Stimulated activated CD8-positive, alpha-beta memory T cell treated with anti-CD3 and anti-CD28 coated beads, Interleukin-7, amount 100 ng/mL, for 1 hour (primary cell): ENCODE data around the gene ARMC12.
"Not testable (repeated sequence)": the region's sequence is repeated elsewhere in the genome, so short reads cannot be mapped to it uniquely, and the experiment has no call there.

Experiments used
- DNase-seq, 2 donors: peaks; one replicate each; pipeline ENCODE4 v3.0.0-alpha.2; 2020; ENCODE audit warnings: low read depth in 2 of 2

Gene ARMC12

DNA sequence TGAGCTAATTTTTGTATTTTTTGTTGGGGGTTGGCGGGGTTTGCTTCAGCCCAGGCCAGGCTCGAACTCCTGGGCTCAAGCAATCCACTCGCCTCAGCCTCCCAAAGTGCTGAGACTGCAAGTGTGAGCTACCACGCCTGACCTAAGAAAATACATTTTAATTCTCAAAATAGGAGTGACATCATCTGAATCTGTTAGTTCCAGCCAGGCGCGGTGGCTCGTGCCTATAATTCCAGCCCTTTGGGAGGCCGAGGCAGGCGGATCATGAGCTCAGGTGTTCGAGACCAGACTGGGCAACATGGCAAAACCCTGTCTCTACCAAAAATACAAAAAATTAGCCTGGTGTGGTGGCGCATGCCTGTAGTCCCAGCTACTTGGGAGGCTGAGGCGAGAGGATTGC is 2.5 kb upstream of the ARMC12 start:
- DNase-seq, result not testable (repeated sequence)

DNA sequence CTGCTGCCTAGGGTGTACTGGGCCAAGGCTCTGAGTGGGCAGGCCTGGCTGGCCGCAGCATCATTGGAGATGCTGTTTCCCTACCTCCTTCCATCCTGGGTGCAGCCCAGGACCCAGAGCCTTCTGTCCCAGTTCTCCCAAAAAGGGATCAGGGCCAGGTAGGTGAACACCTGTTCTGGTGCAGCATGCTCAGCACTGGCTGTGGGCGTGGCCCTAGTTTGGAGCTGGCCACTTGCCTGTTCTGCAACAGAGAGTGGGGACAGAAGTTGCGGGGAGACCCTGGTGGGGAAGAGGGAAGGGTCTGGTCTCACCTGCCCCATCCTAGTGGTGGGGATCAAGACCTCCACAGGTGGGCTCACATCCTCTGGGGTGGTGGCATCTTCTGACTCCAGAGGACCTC is 1.4 kb upstream of the ARMC12 start:
- DNase-seq, result no peak

DNA sequence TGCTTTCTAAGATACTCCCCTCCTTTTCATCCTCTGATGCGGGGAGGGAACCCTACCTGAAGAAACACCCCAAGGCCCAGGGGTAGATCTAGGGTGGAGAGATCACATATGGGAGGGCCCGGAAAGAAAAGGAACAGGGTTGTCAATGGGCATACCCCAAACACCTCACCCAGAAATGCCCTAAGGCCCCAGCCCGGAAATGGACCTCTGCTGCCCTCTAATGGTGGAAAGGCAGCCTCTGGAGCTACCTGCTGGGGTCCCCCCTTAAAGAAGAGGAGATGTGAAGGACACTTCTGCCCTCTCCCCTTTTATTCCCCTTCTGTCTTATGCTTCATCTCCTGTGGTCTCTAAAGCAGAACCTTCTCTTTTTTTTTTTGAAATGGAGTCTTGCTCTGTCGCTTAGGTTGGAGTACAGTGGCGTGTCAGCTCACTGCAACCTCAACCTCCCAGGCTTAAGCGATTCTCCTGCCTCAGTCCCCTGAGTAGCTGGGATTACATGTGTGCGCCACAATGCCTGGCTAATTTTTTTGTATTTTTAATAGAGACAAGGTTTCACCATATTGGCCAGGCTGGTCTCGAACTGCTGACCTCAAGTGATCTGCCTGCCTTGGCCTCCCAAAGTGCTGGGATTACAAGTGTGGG is 458 bp upstream of the ARMC12 start:
- DNase-seq, result peak; percentile 68 to 84

- DNase-seq, result no peak
Observed at GRCh38 chr6:35737413-35738211, 780 bp downstream of the ARMC12 start.

DNA sequence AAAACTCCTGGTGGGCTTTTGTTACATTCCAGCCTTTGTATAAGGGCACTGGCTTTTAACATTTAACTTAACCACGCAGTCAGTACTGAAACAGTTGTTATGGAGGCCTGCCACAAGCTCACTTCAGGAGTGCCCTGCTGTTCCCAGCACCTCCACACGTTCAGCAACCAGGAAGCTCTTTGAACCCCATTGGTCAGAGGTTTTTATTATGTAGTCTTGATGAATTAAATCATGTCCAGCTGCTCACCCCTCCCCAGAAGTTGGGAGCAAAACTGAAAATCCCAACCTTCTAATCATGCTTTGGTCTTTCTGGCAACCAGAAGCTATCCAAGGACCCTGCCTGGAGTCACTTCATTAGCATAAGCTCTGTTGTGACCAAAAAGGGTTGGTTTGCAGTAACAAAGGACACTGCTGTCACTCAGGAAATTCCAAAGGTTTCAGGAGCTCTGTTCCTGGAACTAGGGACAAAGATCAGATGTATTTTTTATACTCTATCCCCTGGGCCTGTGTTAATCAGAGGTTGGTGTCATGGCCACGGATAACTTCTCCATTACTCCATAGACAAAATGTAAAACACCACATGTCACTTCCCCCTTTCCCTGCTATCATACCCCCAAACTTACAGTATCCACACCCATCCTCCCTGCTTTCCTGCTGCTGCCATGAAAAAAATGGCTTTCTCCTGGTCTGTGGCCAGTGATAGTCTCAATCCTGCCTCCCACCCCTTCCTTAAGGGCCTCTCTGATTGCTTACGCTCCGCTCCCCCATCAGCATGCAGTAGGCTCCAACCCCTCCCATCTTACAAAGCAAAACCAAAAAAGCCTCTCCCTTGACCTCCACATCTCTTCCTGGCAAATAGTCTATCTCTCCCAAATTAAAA is 3.1 kb downstream of the ARMC12 start:
- DNase-seq, result no peak

GRCh38 chr6:35742842-35743241 is 6.0 kb downstream of the ARMC12 start:
- DNase-seq, result no peak

DNA sequence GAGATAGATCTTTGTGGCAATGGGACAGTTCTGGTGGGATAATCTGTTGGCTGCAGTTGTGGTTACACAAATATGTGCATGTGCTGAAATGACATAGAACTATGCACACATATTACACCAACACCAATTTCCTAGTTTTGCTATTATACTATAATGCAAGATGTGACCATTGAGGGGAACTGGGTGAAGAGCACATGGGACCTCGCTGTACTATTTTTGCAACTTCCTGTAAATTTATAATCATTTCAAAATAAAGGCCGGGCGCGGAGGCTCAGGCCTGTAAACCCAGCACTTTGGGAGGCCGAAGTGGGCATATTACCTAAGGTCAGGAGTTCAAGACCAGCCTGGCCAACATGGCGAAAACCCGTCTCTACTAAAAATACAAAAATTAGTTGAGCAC is 8.7 kb downstream of the ARMC12 start:
- DNase-seq, result no peak

DNA sequence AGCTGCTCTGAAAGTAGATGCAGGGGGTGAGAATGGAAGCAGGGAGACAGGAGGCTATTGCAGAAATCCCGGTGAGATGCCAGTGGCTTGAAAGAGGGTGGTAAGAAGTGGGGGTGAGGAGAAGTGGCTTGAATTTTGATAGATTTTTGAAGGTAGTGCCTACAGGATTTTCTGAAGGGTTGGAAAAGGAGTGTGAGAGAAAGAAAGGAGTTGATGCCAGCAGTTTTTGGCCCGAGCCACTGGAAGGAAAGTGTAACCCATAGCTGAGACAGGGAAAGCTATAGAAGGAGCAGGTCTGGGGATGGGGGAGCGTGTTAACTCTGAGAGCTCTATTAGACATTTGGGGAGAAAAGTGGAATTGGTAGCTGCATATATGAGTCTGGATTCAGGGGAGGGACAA is 9.7 kb downstream of the ARMC12 start:
- DNase-seq, result no peak

DNA sequence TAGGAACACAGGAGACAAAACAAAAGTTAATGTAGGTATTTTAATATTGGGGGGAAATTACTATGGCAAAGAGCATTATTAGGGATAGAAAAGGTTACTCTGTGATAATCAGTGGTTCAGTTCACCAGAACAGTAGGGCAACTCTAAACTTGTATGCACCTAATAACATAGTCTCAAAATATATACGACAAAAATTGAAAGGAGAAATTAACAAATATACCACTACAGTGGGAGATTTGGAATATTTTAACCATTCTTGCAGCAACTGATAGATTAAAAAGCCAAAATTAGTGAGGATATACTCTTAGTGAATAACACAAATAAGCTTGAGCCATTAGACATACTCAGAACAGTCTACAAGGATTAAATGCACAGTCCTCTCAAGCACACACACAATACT is 11.0 kb downstream of the ARMC12 start:
- DNase-seq, result no peak

- no peak for DNase-seq
Observed at GRCh38 chr6:35750557-35750956, 13.7 kb downstream of the ARMC12 start.

- DNase-seq, result no peak
Observed at GRCh38 chr6:35751594-35751993, 14.8 kb downstream of the ARMC12 start.

DNA sequence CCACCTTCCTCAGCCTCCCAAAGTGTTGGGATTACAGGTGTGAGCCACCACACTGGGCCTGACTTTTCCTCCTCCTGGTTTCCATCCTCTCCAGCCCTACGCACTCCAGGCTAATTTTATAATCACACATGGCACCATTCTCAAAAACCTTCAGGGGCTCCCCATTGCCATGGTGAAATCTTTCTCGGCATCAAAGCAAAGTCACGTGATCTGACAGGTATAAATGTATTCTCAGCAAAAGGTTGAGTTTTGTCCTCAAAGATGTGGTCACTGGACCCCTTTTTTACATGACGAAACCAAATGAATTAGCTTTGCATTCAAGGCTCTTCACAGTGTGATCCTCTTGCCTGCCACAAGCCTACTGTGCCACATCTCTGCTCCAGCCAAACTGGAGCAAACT is 15.5 kb downstream of the ARMC12 start:
- no peak for DNase-seq

GRCh38 chr6:35754452-35755277 is 17.8 kb downstream of the ARMC12 start:
- DNase-seq, result no peak

DNA sequence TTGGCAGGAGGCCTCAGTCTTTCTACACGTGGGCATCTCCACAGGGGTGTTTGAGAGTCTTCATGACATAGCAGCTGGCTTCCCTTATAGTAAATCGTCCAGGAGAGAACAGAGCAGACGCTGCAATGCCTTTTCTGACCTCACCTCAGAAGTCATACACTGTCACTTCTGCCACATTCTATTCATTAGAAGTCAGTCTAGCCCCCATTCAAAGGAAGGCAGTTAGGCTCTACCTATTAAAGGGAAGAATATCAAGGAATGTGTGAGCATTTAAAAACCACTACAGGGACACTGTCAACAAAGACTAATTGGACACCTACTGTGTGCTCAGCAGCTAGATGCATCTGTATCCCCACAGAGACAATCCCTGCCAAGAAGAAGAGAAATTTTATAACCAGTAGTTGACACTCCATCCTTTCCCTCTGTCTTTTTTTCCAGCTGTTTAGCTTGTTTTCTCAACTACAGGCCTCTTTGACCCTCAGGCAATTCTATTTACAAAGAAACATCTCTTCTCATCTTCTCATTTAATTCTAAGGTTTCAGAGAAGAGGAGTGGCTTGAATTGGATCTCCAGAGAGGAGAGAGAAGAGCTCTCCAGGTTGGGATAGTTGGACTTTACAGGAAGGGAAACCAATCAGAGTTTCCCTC is 18.6 kb downstream of the ARMC12 start:
- DNase-seq, result no peak

GRCh38 chr6:35757456-35758123 is 20.8 kb downstream of the ARMC12 start:
- DNase-seq, result no peak

GRCh38 chr6:35759426-35759825 is 22.6 kb downstream of the ARMC12 start:
- no peak for DNase-seq

DNA sequence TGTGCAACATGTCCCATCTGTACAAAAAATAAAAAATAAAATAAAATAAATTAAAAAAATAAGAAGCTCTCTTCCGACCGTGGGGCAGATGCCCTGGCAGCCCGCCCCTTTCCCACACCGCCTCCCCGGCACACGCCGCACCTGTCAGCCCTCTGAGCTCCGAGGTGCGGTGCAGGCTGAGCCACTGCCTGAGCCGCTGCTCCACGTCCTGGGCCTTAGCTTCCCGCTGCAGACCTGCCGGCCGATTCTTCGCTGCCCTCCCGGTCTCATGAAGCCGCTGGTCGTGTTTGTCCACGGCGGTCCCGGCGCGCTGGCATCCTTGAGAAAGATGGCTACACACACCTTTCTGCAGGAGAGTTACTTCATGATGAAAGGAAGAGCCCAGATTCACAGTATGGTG is 28.9 kb downstream of the ARMC12 start:
- DNase-seq, result no peak

- DNase-seq, result no peak
Observed at GRCh38 chr6:35769211-35769610, 32.4 kb downstream of the ARMC12 start.

GRCh38 chr6:35771343-35771627 is 34.5 kb downstream of the ARMC12 start:
- DNase-seq, result no peak

DNA sequence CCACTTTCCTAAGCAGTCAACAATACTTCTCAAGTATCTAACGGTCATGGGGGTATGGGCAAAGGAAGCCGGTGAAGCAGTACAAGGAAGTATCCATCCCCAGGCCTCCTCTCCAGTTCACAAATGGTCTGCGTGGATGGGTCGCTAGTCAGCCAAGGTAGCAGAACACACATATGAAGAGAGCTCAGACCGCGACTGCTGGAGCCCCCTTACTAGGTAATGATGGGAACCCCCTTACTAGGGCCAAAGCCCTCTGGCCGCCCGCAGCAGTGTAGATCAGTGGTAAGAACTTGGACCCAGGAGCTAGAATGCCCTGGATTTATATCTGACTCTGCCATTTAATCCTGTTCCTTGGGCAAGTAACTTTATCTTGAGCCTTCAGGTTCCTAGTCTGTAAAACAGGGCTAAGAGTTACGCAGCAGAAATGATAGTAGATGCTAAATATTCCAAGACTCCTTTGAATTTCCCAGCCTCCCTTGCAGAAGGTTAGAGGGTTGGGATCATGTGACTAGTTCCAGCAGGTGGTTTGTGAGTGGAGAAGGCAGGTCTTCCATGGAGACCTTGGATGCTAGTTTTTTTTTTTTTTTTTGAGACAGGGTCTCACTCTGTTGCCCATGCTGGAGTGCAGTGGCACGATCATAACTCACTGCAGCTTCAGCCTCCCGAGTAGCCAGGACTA is 37.4 kb downstream of the ARMC12 start:
- DNase-seq, result no peak
